Measurements from ENCODE around the gene GPR143. TPM values are rescaled to one million over a fixed set of nuclear protein-coding genes. Genes with fewer than 3 reads are reported as not detected.
"Not testable (repeated sequence)": the region's sequence is repeated elsewhere in the genome, so short reads cannot be mapped to it uniquely, and the experiment has no call there.

Gene GPR143
- under 1 TPM; 0.39 to 0.93 (median 0.41) TPM for total RNA-seq
- long read RNA-seq, donor 1, result 0 reads
- long read RNA-seq, donor 2, result 0 reads

DNA sequence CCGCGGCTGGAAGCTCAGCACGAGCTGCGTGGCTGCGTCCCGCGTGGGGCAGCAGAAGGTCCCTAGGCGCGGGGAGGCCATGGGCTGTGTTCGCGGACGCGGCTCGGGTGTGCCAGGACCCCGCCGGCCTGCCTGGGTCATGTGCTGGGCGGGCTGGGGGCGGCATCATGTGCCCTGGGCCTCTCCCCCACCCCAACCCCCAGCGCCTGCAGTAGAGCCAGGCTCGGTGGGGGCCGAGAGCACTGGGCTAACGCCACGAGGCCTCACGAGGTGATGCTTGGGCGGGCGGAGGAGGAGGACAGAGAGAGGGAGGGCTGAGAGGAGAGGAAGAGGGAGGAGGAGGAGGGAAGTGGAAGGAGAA is at the start of gene GPR143:
Gene GPR143 (minus strand): TSS at position 111 of the 361 bp plus-strand sequence. CDS start 30 bp downstream, at position 81.
- H3K9me3 ChIP-seq, result no peaks in the 10 kb centered on the region
- ATAC-seq (no peak), DNase-seq (no peak)
- H3K4me3 ChIP-seq, result no peak within 1 kb of the TSS
- TF ChIP-seq, protein P1, sequence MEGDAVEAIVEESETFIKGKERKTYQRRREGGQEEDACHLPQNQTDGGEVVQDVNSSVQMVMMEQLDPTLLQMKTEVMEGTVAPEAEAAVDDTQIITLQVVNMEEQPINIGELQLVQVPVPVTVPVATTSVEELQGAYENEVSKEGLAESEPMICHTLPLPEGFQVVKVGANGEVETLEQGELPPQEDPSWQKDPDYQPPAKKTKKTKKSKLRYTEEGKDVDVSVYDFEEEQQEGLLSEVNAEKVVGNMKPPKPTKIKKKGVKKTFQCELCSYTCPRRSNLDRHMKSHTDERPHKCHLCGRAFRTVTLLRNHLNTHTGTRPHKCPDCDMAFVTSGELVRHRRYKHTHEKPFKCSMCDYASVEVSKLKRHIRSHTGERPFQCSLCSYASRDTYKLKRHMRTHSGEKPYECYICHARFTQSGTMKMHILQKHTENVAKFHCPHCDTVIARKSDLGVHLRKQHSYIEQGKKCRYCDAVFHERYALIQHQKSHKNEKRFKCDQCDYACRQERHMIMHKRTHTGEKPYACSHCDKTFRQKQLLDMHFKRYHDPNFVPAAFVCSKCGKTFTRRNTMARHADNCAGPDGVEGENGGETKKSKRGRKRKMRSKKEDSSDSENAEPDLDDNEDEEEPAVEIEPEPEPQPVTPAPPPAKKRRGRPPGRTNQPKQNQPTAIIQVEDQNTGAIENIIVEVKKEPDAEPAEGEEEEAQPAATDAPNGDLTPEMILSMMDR (IDR thresholded peaks at IDR 0.05), result no peak
- H3K36me3 ChIP-seq (ENCODE audit: low read depth), result no peaks in the 10 kb centered on the region
- H3K4me1 ChIP-seq (ENCODE audit: low read depth), result no peaks in the 10 kb centered on the region
- intact Hi-C loops (cut with DNase I, micrococcal nuclease), result no loop called here

DNA sequence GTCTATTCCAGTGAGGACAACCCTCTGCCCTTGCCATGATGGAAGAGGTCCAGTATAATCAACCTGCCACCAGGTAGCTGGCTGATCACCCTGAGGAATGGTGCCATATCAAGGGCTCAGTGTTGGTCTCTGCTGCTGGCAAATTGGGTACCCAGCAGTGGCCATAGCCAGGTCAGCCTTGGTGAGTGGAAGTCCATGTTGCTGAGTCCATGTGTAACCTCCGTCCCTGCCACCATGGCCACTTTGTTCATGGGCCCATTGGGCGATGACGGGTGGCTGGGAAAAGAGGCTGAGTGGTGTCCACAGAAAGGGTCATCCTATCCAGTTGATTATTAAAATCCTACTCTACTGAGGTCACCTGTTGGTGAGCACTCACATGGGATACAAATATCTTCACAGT is 45.4 kb upstream of the GPR143 start:
- intact Hi-C loops (cut with DNase I, micrococcal nuclease); H3K4me1 ChIP-seq (ENCODE audit: low read depth): not testable (repeated sequence)

DNA sequence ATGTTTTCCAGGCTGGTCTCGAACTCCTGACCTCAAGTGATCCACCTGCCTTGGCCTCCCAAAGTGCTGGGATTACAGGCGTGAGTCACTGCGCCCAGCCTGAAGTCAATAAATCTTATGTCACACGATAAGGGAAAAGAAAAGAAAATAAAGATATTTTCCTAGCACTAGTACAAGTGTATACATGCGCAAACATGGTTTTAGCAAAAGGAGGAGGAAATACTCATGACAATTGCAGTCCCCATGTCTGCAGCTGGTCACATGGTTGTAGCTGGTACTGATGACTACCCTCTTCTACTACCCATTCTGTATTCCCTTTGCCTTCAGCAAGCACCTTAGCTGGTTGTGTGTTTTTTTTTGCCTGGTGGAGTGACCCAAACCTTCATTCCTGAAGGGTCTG is 44.2 kb upstream of the GPR143 start:
- intact Hi-C loops (cut with DNase I, micrococcal nuclease); ATAC-seq; DNase-seq: not testable (repeated sequence)

More for the DNA sequence above, 45.4 kb upstream of the GPR143 start:
- not testable (repeated sequence) for H3K36me3 ChIP-seq (ENCODE audit: low read depth); DNase-seq; ATAC-seq; H3K4me3 ChIP-seq; H3K9me3 ChIP-seq

DNA sequence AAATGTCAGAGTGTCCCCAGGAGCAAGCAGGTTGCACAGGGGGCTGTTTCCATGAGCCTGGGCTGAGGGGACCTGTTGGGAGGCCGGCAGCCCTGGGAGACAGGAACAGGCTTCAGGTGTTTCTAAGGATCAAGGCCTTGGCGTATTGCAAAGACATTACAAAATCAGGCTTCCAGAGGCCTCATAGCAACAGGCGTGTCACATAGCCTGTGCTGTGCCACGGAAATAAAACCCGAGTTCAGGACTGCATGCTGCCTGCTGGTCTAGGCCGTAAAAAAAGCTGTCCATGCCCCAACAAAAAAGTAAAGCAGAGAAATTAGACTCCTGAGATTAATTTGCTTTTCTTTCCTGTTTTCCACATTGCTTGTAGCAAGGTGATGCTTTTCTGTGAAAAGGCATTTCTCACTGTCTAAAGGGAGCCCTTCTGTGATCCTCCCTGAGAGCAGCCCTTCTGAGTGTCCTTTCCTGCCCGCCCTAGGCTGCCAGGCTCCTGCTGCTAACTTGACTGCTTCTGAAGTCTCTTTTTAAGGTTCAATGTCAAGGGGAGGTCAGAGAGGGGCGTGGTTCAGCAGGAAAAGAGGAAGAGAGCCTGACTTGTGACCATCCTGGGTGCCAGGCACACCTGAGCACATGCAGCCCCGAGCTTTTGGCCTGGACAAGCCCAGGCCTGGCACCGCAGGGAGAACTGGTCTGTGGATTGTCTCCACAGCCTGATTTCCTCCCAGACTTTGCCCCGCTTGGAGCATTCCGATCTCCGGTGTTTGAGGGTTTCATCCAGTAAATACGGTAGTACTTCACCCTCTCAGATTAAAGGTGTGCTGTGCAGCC is 41.9 kb upstream of the GPR143 start:
- intact Hi-C loops (cut with DNase I, micrococcal nuclease), result no loop called here
- H3K9me3 ChIP-seq, result no peaks in the 10 kb centered on the region
- H3K4me1 ChIP-seq (ENCODE audit: low read depth), result no peaks in the 10 kb centered on the region
- DNase-seq, result peak in 2 of 3 donors; percentile 46 to 55
- peak; percentile 62 for ATAC-seq
- no peaks in the 10 kb centered on the region for H3K36me3 ChIP-seq (ENCODE audit: low read depth)
- no peak overlapping the region for H3K4me3 ChIP-seq
- TF ChIP-seq, protein P1 (IDR thresholded peaks at IDR 0.05), result no peak

More for the DNA sequence above, 44.2 kb upstream of the GPR143 start:
- not testable (repeated sequence) for H3K4me1 ChIP-seq (ENCODE audit: low read depth); H3K4me3 ChIP-seq; H3K36me3 ChIP-seq (ENCODE audit: low read depth); H3K9me3 ChIP-seq

DNA sequence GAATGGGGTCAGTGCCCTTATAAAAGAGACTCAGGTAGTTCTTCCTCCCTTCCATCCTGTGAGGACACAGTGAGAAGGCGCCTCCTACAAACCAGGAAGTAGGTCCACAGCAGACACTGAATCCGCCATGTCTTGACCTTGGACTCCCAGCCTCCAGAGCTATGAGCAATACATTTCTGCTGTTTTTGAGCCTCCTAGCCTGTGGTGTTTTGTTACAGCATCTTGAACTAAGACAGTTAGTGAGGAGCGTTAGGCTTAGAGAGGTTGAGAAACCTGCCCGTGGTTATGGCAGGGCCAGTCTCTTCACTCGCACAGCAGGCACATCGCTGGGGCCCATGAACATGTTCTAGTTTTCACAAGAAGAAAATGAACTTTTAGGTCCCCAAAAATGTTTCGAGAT is 40.3 kb upstream of the GPR143 start:
- Histone ChIP-seq H3K9me3 (no peaks in the 10 kb centered on the region), H3K4me1 (ENCODE audit: low read depth) (no peaks in the 10 kb centered on the region), H3K4me3 (no peak overlapping the region), H3K36me3 (ENCODE audit: low read depth) (no peaks in the 10 kb centered on the region)
- intact Hi-C loops (cut with DNase I, micrococcal nuclease), result no loop called here
- ATAC-seq (no peak), DNase-seq (no peak)
- TF ChIP-seq, protein P1 (IDR thresholded peaks at IDR 0.05), result no peak

DNA sequence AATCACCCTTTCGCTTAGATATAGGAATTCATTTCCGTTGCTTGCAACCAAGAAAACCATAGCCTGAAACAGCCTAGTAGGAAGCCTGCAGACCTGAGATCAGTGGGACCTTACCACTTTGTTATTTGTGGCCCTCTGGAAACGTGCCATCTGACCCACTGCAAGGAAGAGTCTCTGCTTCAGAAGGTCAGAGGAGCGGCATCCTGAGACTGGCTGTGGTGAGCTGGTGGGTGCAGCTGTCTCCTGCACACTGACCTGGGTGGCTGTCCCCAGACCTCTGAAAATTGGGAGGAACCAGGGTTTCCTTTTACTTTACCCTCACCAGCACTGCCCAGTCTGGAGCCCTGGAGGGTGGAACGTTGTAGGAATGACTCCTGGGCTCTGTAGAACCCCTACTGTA is 38.8 kb upstream of the GPR143 start:
- intact Hi-C loops (cut with DNase I, micrococcal nuclease), result no loop called here
- TF ChIP-seq, protein P1 (IDR thresholded peaks at IDR 0.05), result no peak
- DNase-seq, result no peak
- no peak for ATAC-seq
- no peaks in the 10 kb centered on the region for H3K9me3 ChIP-seq
- no peaks in the 10 kb centered on the region for H3K4me1 ChIP-seq (ENCODE audit: low read depth)
- no peaks in the 10 kb centered on the region for H3K36me3 ChIP-seq (ENCODE audit: low read depth)
- no peak overlapping the region for H3K4me3 ChIP-seq

All from mucosa of descending colon (tissue), 3 donors.